Endothelial cell (in vitro differentiated cells): ENCODE data around the gene CTNNA2. TPM values are rescaled to one million over a fixed set of nuclear protein-coding genes. Genes with fewer than 3 reads are reported as not detected.
A peak's percentile ranks its signal among the peaks of the same experiment; 100 is the strongest.

Experiments
- DNase-seq: peaks from one replicate; pipeline ENCODE4 v3.0.0; 2021; ENCODE audit warnings: low spot score
- H3K27ac Mint-ChIP-seq: one replicate; pipeline ENCODE4 v1.8.0; 2021; ENCODE audit warnings: mixed read lengths, inconsistent platforms; ENCODE audit not compliant: unreplicated experiment
- H3K27me3 Mint-ChIP-seq: one replicate; pipeline ENCODE4 v1.8.0; 2021; ENCODE audit warnings: mild to moderate bottlenecking, moderate library complexity, mixed read lengths, inconsistent platforms; ENCODE audit not compliant: unreplicated experiment
- H3K36me3 Mint-ChIP-seq: one replicate; pipeline ENCODE4 v1.8.0; 2021; ENCODE audit warnings: mild to moderate bottlenecking, low read depth, mixed read lengths, inconsistent platforms; ENCODE audit not compliant: unreplicated experiment
- H3K4me1 Mint-ChIP-seq: one replicate; pipeline ENCODE4 v1.8.0; 2021; ENCODE audit warnings: mild to moderate bottlenecking, mixed read lengths, inconsistent platforms; ENCODE audit not compliant: unreplicated experiment
- H3K4me3 Mint-ChIP-seq: one replicate; pipeline ENCODE4 v1.8.0; 2021; ENCODE audit warnings: mild to moderate bottlenecking, mixed read lengths, inconsistent platforms; ENCODE audit not compliant: unreplicated experiment
- H3K9me3 Mint-ChIP-seq: one replicate; pipeline ENCODE4 v1.8.0; 2021; ENCODE audit warnings: mixed read lengths, inconsistent platforms; ENCODE audit not compliant: unreplicated experiment
- CTCF ChIP-seq: fragments of 200-600 bp; sonication (generic); IDR thresholded peaks from one replicate; pipeline ENCODE4 v1.5.0; 2021; ENCODE audit warnings: antibody characterized with exemption; ENCODE audit not compliant: unreplicated experiment
- total RNA-seq: library from RNA; stranded (reverse); fragmentation: NEBNext Ultra II Directional; extraction: Animal tissue kit (Norgen Biotek cat#: 25700); gene quantifications from one replicate; pipeline ENCODE4 v1.2.1, GENCODE V29; 2021; ENCODE audit not compliant: unreplicated experiment

CTNNA2 gene
- total RNA-seq, 1 donor from 2014 or later: 4.7 TPM

- no peak overlapping the region for H3K4me3 Mint-ChIP-seq
- no peaks in the 10 kb centered on the region for H3K9me3 Mint-ChIP-seq
- peak overlapping the region; percentile 90 for H3K27ac Mint-ChIP-seq
- no peaks in the 10 kb centered on the region for H3K4me1 Mint-ChIP-seq
- TF ChIP-seq CTCF: no peak
- H3K36me3 Mint-ChIP-seq: no peaks in the 10 kb centered on the region
- DNase-seq: no peak
- peaks cover 2% of the 10 kb centered on the region for H3K27me3 Mint-ChIP-seq
These were observed 423.9 kb downstream of the CTNNA2 start for GRCh38 chr2:79936715-79937114.

GRCh38 chr2:79938648-79939047, 425.8 kb downstream of the CTNNA2 start:
- DNase-seq: no peak
- Mint-ChIP-seq H3K27ac (no peak overlapping the region), H3K4me1 (no peaks in the 10 kb centered on the region), H3K27me3 (peaks cover 2% of the 10 kb centered on the region), H3K9me3 (no peaks in the 10 kb centered on the region), H3K4me3 (no peak overlapping the region), H3K36me3 (no peaks in the 10 kb centered on the region)
- no peak for TF ChIP-seq CTCF

GRCh38 chr2:79940364-79940763, 427.5 kb downstream of the CTNNA2 start:
- Mint-ChIP-seq H3K27ac (no peak overlapping the region), H3K4me1 (no peaks in the 10 kb centered on the region), H3K27me3 (peaks cover 2% of the 10 kb centered on the region), H3K9me3 (no peaks in the 10 kb centered on the region), H3K4me3 (no peak overlapping the region), H3K36me3 (no peaks in the 10 kb centered on the region)
- no peak for DNase-seq
- TF ChIP-seq CTCF: no peak

- Mint-ChIP-seq H3K27me3 (peaks cover 3% of the 10 kb centered on the region), H3K36me3 (no peaks in the 10 kb centered on the region), H3K9me3 (no peaks in the 10 kb centered on the region), H3K27ac (no peak overlapping the region), H3K4me3 (no peak overlapping the region), H3K4me1 (no peaks in the 10 kb centered on the region)
- no peak for DNase-seq
- no peak for TF ChIP-seq CTCF
These were observed 428.3 kb downstream of the CTNNA2 start for GRCh38 chr2:79941179-79941578.

- H3K9me3 Mint-ChIP-seq: no peaks in the 10 kb centered on the region
- DNase-seq: no peak
- TF ChIP-seq CTCF: no peak
- peaks cover 1% of the 10 kb centered on the region for H3K27me3 Mint-ChIP-seq
- H3K36me3 Mint-ChIP-seq: no peaks in the 10 kb centered on the region
- no peak overlapping the region for H3K4me3 Mint-ChIP-seq
- no peak overlapping the region for H3K27ac Mint-ChIP-seq
- no peaks in the 10 kb centered on the region for H3K4me1 Mint-ChIP-seq
These were observed 431.4 kb downstream of the CTNNA2 start for GRCh38 chr2:79944205-79944604.
